CD4-positive, alpha-beta T cell (primary cell): ENCODE results near the gene TTLL11. TPM values are rescaled to one million over a fixed set of nuclear protein-coding genes. Genes with fewer than 3 reads are reported as not detected.

ENCODE experiments used
- ATAC-seq: fragments of 200-7000 bp; cut with Tn5 transposase; one replicate; pipeline ENCODE4 v1.10.0; 2022; ENCODE audit warnings: mild to moderate bottlenecking; ENCODE audit not compliant: poor library complexity
- CTCF ChIA-PET: fragments of 350-600 bp; sonication (Branson Sonifier 250); formaldehyde crosslinking; loops from one replicate; lab custom pipeline; 2021; ENCODE audit warnings: antibody characterized with exemption, inconsistent platforms; lab: Charles Lee
- POLR2A ChIA-PET: fragments of 350-600 bp; sonication (Branson Sonifier 250); formaldehyde crosslinking; loops from one replicate; lab custom pipeline; 2021; ENCODE audit warnings: antibody characterized with exemption, inconsistent platforms; lab: Charles Lee
- DNase-seq, 14 experiments: peaks; one replicate each; pipeline ENCODE4 v3.0.0-alpha.2; 2013 to 2020; ENCODE audit warnings: mixed read lengths in 2 of 14
- H3K27ac ChIP-seq, 2 donors: one replicate each; pipeline versions ENCODE4 v1.5.1 to v1.7.0; 2013; ENCODE audit warnings: low read length in 2 of 2, low read depth in 1 of 2, mild to moderate bottlenecking in 1 of 2
- H3K27me3 ChIP-seq, 2 experiments: 1 replicate in 1 of 2; 2 replicates in 1 of 2; pipeline versions ENCODE4 v1.6.1 to v1.7.0; 2013; ENCODE audit warnings: low read length in 2 of 2, control low read depth in 1 of 2, mild to moderate bottlenecking in 1 of 2, moderate library complexity in 1 of 2; ENCODE audit not compliant: insufficient read depth in 2 of 2, control insufficient read depth in 1 of 2
- H3K36me3 ChIP-seq: one replicate; pipeline ENCODE4 v1.6.1; 2013; ENCODE audit warnings: low read length, control low read depth; ENCODE audit not compliant: insufficient read depth
- H3K4me1 ChIP-seq: one replicate; pipeline ENCODE4 v1.6.1; 2013; ENCODE audit warnings: low read length, control low read depth; ENCODE audit not compliant: insufficient read depth
- H3K4me3 ChIP-seq: one replicate; pipeline ENCODE4 v1.5.1; 2013; ENCODE audit warnings: mild to moderate bottlenecking, low read length, moderate library complexity
- H3K9me3 ChIP-seq, 2 experiments: 1 replicate in 1 of 2; 2 replicates in 1 of 2; pipeline versions ENCODE4 v1.6.1 to v1.7.0; 2013; ENCODE audit warnings: low read length in 2 of 2, mild to moderate bottlenecking in 2 of 2, control low read depth in 1 of 2, moderate library complexity in 1 of 2; ENCODE audit not compliant: control insufficient read depth in 1 of 2, insufficient read depth in 1 of 2
- H3K27ac Mint-ChIP-seq: one replicate; pipeline ENCODE4 v1.8.0; 2020; ENCODE audit warnings: mixed read lengths
- H3K27me3 Mint-ChIP-seq: one replicate; pipeline ENCODE4 v1.8.0; 2021; ENCODE audit warnings: mixed read lengths
- H3K36me3 Mint-ChIP-seq: one replicate; pipeline ENCODE4 v1.8.0; 2021; ENCODE audit warnings: low read depth, mixed read lengths
- H3K4me1 Mint-ChIP-seq: one replicate; pipeline ENCODE4 v1.8.0; 2021; ENCODE audit warnings: low read depth, mixed read lengths
- H3K4me3 Mint-ChIP-seq: one replicate; pipeline ENCODE4 v1.8.0; 2020; ENCODE audit warnings: mild to moderate bottlenecking, mixed read lengths
- H3K9me3 Mint-ChIP-seq: one replicate; pipeline ENCODE4 v1.8.0; 2020; ENCODE audit warnings: mixed read lengths
- CTCF ChIP-seq: fragments of 200-600 bp; IDR thresholded peaks from one replicate; pipeline ENCODE4 v1.8.0; 2022; ENCODE audit warnings: antibody characterized with exemption, mild to moderate bottlenecking
- intact Hi-C, 2 experiments: fragments of 100-400 bp; cut with DNase I in 1 of 2; cut with micrococcal nuclease in 1 of 2; formaldehyde crosslinking; loops; one replicate each; pipeline versions ENCODE4 v1.15.1 to v1.9.0; 2023 to 2025; cut with DNase I, micrococcal nuclease
- total RNA-seq, 174 experiments: library from RNA in 2 of 174; stranded (reverse) in 2 of 174; gene quantifications; one replicate each; pipeline ENCODE4 v1.2.3 and lab custom pipeline; 2021 to 2026

TTLL11 gene
- total RNA-seq, 2 experiments from 2014 or later, result 1.6 to 2.3 TPM

DNA sequence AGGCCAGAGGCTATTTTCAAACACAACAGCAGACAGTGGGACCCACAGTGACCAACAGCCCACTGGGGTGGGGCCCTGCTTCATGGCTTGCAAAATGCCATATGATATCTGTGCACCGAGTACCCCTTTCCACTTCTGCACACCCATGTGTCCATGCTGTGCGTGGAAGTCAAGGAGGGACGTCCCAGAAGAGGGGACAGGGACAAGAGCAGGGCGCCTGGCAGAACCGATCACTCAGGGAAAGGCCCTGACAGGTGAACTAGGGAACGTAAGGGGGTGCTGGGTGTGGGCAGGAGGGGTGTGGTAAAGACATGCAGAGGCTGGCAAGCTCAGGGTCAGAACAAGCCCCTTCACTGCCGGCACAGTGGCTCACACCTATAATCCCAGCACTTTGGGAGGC is 7.6 kb upstream of the TTLL11 start:
- Histone ChIP-seq H3K4me3 (no peak overlapping the region), H3K27me3 (no peaks in the 10 kb centered on the region), H3K4me1 (peaks cover 4% of the 10 kb centered on the region), H3K36me3 (no peaks in the 10 kb centered on the region), H3K9me3 (peaks cover 4 to 9% of the 10 kb centered on the region in 2 experiments), H3K27ac (no peak overlapping the region)
- intact Hi-C loops, result loop anchor here in 1 of 2 experiments (1.0 to 10.0 kb wide), 2 partner anchors 20 to 364 kb away; no protein-coding TSS in a partner anchor
- DNase-seq (no peak), ATAC-seq (no peak)
- CTCF ChIA-PET, result no interaction called here
- Mint-ChIP-seq H3K9me3 (peaks cover 3% of the 10 kb centered on the region), H3K4me1 (peaks cover 5% of the 10 kb centered on the region), H3K4me3 (no peak overlapping the region), H3K36me3 (no peaks in the 10 kb centered on the region), H3K27ac (no peak overlapping the region), H3K27me3 (peaks cover 4% of the 10 kb centered on the region)
- TF ChIP-seq CTCF, result no peak
- POLR2A ChIA-PET, result no interaction called here

DNA sequence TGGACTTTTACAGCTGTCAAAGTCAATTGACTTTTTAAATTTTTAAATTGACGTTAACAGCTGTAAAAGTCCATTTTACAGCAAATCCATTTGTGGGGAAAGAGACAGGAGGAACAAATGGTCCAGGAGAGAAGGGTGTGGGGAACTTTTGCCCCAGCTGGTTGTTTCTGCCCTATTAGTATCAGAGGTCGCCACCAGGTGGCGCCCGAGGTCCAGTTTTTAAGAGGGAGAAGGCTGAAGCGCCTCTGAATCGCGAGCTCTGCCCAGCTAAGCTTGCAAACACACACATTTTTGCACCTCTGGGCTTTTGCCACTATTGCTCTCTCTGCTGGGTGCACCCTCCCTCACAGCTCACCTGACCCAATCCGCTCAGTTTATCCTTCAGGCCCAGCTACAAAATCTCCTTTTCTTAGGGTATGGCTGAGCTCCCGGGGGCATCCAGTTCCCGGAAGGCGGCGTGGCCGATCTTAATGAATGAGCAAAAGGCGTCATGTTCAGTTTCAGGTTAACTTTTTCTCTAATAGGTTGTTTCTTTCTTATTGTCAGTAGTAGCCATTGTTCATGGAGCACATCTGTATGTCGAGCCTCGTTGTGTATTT is 6.3 kb upstream of the TTLL11 start:
- DNase-seq, result peak; percentile 69 to 89 (median 76)
- Mint-ChIP-seq H3K4me3 (peak overlapping the region; percentile 68), H3K9me3 (peaks cover 3% of the 10 kb centered on the region), H3K27me3 (peaks cover 4% of the 10 kb centered on the region), H3K27ac (no peak overlapping the region), H3K36me3 (no peaks in the 10 kb centered on the region), H3K4me1 (peaks cover 16% of the 10 kb centered on the region)
- H3K27ac ChIP-seq, result no peak overlapping the region
- ChIA-PET POLR2A (interaction anchor here (0.8 to 1.2 kb wide), 2 partner anchors 26 to 251 kb away, joined by 4 to 5 read pairs; no protein-coding TSS in a partner anchor), CTCF (interaction anchor here (0.6 to 2.7 kb wide), 22 partner anchors 11 to 749 kb away, joined by 3 to 31 read pairs (median 4); partner anchors contain the start of genes MORN5 and NDUFA8)
- intact Hi-C loops, result loop anchor here (1.0 to 10.0 kb wide), 9 partner anchors 24 to 1825 kb away; partner anchors contain the start of genes MORN5 (in 1 of the 2), NDUFA8 (in 1 of the 2), PDCL (in 1 of the 2) and RC3H2 (in 1 of the 2)
- peak; percentile 82 for ATAC-seq
- H3K9me3 ChIP-seq, result peaks cover 4 to 5% of the 10 kb centered on the region in 2 experiments
- no peak overlapping the region for H3K4me3 ChIP-seq
- H3K36me3 ChIP-seq, result no peaks in the 10 kb centered on the region
- peaks cover 12% of the 10 kb centered on the region for H3K4me1 ChIP-seq
- TF ChIP-seq CTCF, result peak; percentile 85
- no peaks in the 10 kb centered on the region for H3K27me3 ChIP-seq

DNA sequence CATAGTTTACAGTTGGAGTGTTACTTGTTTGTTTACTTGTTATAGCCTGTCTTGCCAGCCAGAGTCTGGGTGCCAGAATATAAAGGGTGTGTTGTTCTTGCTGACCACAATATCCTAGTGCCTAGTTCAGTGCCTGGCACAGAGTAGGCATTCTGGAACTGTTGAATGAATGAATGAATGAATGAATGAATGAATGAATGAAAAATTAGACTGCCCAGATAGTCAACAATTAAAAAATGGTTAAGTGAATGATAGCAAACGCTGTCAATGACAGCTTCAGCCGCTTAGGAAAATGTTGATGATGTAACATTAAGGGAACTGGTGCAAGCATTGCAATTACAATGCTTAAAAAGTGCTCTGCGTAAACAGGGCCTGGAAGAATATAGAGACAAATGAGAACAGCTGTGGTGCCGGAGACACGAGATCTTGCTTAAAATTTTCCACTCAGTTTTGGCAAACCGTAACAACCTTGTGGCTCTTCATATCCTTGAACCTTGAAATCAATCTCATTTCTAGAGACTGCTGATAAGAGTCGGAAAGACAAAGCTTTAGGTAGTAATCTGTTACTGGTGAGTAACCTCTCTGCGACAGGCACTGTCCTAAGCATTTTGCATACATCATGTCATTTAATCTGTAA is 4.7 kb upstream of the TTLL11 start:
- CTCF ChIA-PET, result interaction anchor here (1.5 to 2.7 kb wide), 6 partner anchors 9 to 253 kb away, joined by 3 to 31 read pairs (median 18); no protein-coding TSS in a partner anchor
- H3K4me3 Mint-ChIP-seq, result no peak overlapping the region
- H3K36me3 Mint-ChIP-seq, result no peaks in the 10 kb centered on the region
- H3K27ac Mint-ChIP-seq, result no peak overlapping the region
- H3K9me3 Mint-ChIP-seq, result no peaks in the 10 kb centered on the region
- ATAC-seq (no peak), DNase-seq (no peak)
- H3K27me3 Mint-ChIP-seq, result peaks cover 4% of the 10 kb centered on the region
- intact Hi-C loops, result loop anchor here (2.0 to 10.0 kb wide), 7 partner anchors 60 to 1827 kb away; partner anchors contain the start of genes MORN5 (in 1 of the 2), NDUFA8 (in 1 of the 2), PDCL (in 1 of the 2) and RC3H2 (in 1 of the 2)
- TF ChIP-seq CTCF, result no peak
- H3K4me1 Mint-ChIP-seq, result peaks cover 22% of the 10 kb centered on the region
- no peaks in the 10 kb centered on the region for H3K36me3 ChIP-seq
- POLR2A ChIA-PET, result no interaction called here
- no peaks in the 10 kb centered on the region for H3K27me3 ChIP-seq
- H3K4me1 ChIP-seq, result peaks cover 20% of the 10 kb centered on the region
- H3K9me3 ChIP-seq, result no peaks in the 10 kb centered on the region
- no peak overlapping the region for H3K27ac ChIP-seq
- no peak overlapping the region for H3K4me3 ChIP-seq
